ENCODE measurements around the gene EML5.

DNA sequence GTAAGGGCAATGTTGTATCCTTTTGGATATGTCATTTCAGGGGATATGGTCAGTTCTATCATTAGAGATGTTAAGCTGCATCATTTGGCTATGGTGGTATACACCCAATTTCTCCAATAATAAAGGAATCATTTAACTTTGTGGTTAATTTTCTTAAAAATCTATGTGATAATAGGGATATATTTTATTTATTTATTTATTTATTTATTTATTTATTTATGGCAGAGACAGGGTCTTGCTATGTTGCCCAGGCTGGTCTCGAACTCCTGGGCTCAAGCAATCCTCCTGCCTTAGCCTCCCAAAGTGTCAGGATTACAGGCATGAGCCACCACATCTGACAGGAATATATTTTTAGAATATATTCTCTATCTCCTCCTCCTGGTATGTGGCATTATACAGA is 85.7 kb downstream of the EML5 start:
- TF ChIP-seq, protein P1, sequence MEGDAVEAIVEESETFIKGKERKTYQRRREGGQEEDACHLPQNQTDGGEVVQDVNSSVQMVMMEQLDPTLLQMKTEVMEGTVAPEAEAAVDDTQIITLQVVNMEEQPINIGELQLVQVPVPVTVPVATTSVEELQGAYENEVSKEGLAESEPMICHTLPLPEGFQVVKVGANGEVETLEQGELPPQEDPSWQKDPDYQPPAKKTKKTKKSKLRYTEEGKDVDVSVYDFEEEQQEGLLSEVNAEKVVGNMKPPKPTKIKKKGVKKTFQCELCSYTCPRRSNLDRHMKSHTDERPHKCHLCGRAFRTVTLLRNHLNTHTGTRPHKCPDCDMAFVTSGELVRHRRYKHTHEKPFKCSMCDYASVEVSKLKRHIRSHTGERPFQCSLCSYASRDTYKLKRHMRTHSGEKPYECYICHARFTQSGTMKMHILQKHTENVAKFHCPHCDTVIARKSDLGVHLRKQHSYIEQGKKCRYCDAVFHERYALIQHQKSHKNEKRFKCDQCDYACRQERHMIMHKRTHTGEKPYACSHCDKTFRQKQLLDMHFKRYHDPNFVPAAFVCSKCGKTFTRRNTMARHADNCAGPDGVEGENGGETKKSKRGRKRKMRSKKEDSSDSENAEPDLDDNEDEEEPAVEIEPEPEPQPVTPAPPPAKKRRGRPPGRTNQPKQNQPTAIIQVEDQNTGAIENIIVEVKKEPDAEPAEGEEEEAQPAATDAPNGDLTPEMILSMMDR (IDR thresholded peaks at IDR 0.05): no peak
- TF ChIP-seq POLR2A (IDR thresholded peaks at IDR 0.05): no peak
